Measurements from ENCODE around the gene KIN. TPM values are rescaled to one million over a fixed set of nuclear protein-coding genes. Genes with fewer than 3 reads are reported as not detected.

The KIN gene
- total RNA-seq, 1 donor from 2014 or later: 15.3 TPM

DNA sequence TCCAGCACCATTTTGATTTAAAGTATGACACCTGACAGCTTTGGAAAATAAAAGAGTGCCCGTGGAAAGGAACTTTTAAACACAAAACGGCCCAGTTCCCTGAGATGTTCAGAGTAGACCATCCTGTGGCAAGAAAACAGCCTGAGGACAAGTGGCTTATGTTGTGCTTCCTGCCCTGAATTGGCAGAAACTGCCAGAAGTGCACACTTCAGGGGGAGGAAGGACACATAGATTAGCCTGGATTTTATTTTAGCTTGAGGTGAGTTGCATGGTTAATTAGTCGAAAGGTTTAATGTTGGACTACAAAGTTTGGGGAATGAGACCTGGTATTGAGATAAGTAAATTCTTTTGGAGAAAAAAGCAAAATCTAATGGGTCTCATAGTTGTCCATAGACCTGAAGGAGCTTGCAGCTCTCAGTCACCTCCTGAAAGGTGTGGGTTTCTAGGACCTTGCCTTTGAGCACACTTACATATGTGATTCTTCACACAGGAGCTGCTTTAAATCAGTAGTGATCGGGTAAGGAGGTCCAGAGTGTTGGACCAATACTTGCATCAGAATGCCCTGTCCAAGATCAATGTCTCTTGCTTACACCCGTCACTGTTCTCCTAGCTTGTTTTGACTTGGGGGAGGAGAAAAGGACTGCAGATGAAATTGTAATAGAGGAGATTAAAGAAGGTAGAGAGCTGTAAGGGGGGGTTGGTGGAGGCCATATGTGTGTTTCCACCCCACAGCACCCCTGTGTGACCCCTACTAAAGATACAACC is 79.8 kb downstream of the KIN start:
- H3K36me3 Mint-ChIP-seq (ENCODE audit: insufficient read depth): no peaks in the 10 kb centered on the region
- no peak overlapping the region for H3K4me3 Mint-ChIP-seq (ENCODE audit: low read depth)

GRCh38 chr10:7707102-7707501 is 80.7 kb downstream of the KIN start:
- no peaks in the 10 kb centered on the region for H3K36me3 Mint-ChIP-seq (ENCODE audit: insufficient read depth)
- DNase-seq (ENCODE audit: low spot score, unreplicated experiment): no peak
- H3K27me3 Mint-ChIP-seq: no peaks in the 10 kb centered on the region
- H3K27ac Mint-ChIP-seq: no peak overlapping the region
- peaks cover 4% of the 10 kb centered on the region for H3K9me3 Mint-ChIP-seq (ENCODE audit: low read depth)
- H3K4me3 Mint-ChIP-seq (ENCODE audit: low read depth): no peak overlapping the region
- peaks cover 42% of the 10 kb centered on the region for H3K4me1 Mint-ChIP-seq (ENCODE audit: low read depth)
- no peak for TF ChIP-seq CTCF (IDR thresholded peaks at IDR 0.05; ENCODE audit: unreplicated experiment)

More for the DNA sequence above, 79.8 kb downstream of the KIN start:
- peaks cover 34% of the 10 kb centered on the region for H3K4me1 Mint-ChIP-seq (ENCODE audit: low read depth)
- H3K27me3 Mint-ChIP-seq: no peaks in the 10 kb centered on the region
- no peak for TF ChIP-seq CTCF (IDR thresholded peaks at IDR 0.05; ENCODE audit: unreplicated experiment)
- H3K9me3 Mint-ChIP-seq (ENCODE audit: low read depth): peaks cover 4% of the 10 kb centered on the region
- no peak overlapping the region for H3K27ac Mint-ChIP-seq
- DNase-seq (ENCODE audit: low spot score, unreplicated experiment): no peak

GRCh38 chr10:7706534-7707073 is 81.2 kb downstream of the KIN start:
- DNase-seq (ENCODE audit: low spot score, unreplicated experiment): no peak
- Mint-ChIP-seq H3K27ac (no peak overlapping the region), H3K27me3 (no peaks in the 10 kb centered on the region), H3K4me3 (ENCODE audit: low read depth) (no peak overlapping the region), H3K36me3 (ENCODE audit: insufficient read depth) (no peaks in the 10 kb centered on the region), H3K4me1 (ENCODE audit: low read depth) (peaks cover 42% of the 10 kb centered on the region), H3K9me3 (ENCODE audit: low read depth) (peaks cover 4% of the 10 kb centered on the region)
- TF ChIP-seq CTCF (IDR thresholded peaks at IDR 0.05; ENCODE audit: unreplicated experiment): no peak

DNA sequence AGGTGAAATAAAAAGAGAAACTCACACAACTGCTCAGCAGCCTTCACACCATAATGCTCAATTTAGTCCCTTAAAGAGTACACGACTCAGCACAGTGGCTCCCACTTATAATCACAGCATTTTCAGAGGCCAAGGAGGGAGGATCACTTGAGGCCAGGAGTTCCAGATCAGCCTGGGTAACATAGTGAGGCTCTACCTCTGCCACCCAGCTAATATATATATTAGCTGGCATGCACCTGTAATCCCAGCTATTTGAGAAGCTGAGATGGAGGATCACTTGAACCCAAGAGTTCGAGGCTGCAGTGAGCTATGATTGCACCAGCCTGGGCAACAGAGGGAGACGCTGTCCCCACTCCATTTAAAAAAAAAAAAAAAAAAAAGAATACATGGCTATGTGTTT is 82.5 kb downstream of the KIN start:
- no peak for DNase-seq (ENCODE audit: low spot score, unreplicated experiment)
- Mint-ChIP-seq H3K9me3 (ENCODE audit: low read depth) (no peaks in the 10 kb centered on the region), H3K27ac (no peak overlapping the region), H3K4me1 (ENCODE audit: low read depth) (peaks cover 49% of the 10 kb centered on the region), H3K27me3 (no peaks in the 10 kb centered on the region), H3K36me3 (ENCODE audit: insufficient read depth) (no peaks in the 10 kb centered on the region), H3K4me3 (ENCODE audit: low read depth) (no peak overlapping the region)
- no peak for TF ChIP-seq CTCF (IDR thresholded peaks at IDR 0.05; ENCODE audit: unreplicated experiment)

DNA sequence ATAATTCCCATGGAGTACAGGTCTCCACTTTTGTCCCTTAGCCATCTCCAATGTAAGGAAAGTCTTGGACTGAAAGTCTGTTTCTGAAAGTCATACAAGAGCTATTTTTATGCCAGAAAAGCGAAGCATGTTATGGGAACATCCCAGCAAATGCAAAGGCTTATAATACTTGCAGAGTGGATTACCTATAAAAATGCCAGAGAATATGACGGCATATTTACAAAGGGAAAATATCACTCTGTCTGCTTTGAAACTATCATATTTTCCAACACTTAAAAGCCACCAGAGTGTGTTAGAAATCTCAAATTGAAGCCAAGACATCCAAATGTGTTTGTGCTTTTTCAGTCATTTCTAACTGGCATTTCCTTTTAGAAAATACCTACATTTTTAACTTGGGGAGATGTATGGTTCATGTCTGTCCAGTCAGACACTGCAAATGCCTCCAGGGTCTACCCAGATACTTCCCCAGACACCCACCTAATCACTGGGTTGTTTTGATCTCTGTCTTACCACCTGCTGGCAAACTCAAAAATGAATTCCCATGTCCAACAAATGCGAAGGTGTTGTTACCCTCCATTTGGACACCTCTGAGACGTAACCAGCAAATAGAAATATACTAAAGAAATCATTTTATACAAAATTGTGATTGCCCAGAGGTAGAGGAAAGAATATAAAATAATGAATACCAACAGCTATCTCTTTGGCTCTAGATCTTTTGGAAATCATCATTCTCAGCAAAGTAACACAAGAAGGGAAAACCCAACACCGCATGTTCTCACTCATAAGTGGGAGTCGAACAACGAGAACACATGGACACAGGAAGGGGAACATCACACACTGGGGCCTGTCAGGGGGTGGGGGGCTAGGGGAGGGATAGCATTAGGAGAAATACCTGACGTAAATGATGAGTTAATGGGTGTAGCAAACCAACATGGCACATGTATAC is 83.4 kb downstream of the KIN start:
- Mint-ChIP-seq H3K4me1 (ENCODE audit: low read depth) (peaks cover 51% of the 10 kb centered on the region), H3K27me3 (no peaks in the 10 kb centered on the region), H3K4me3 (ENCODE audit: low read depth) (no peak overlapping the region), H3K36me3 (ENCODE audit: insufficient read depth) (no peaks in the 10 kb centered on the region), H3K27ac (no peak overlapping the region), H3K9me3 (ENCODE audit: low read depth) (no peaks in the 10 kb centered on the region)
- DNase-seq (ENCODE audit: low spot score, unreplicated experiment): no peak
- TF ChIP-seq CTCF (IDR thresholded peaks at IDR 0.05; ENCODE audit: unreplicated experiment): no peak
